Naive thymus-derived CD4-positive, alpha-beta T cell (primary cell): ENCODE measurements around the gene SPATA6L. TPM values are rescaled to one million over a fixed set of nuclear protein-coding genes. Genes with fewer than 3 reads are reported as not detected.

ENCODE experiments used
- ATAC-seq: fragments of 150-1000 bp; cut with Tn5 transposase; 2 replicates; pipeline ENCODE4 v1.10.0; 2021; ENCODE audit warnings: mild to moderate bottlenecking, moderate library complexity
- CTCF ChIA-PET: fragments of 350-600 bp; sonication (Branson Sonifier 250); formaldehyde crosslinking; loops from one replicate; lab custom pipeline; 2021; ENCODE audit warnings: antibody characterized with exemption; lab: Charles Lee
- POLR2A ChIA-PET: fragments of 350-600 bp; sonication (Branson Sonifier 250); formaldehyde crosslinking; loops from one replicate; lab custom pipeline; 2021; ENCODE audit warnings: antibody characterized with exemption, inconsistent platforms; lab: Charles Lee
- DNase-seq, 9 donors: peaks; one replicate each; pipeline versions ENCODE4 v3.0.0 to v3.0.0-alpha.2; 2020 to 2022; ENCODE audit warnings: mixed read lengths in 1 of 9
- H3K27ac ChIP-seq: one replicate; pipeline ENCODE4 v1.7.0; 2013; ENCODE audit warnings: mild to moderate bottlenecking, low read depth, low read length, moderate library complexity
- H3K27me3 ChIP-seq, 2 donors: one replicate each; pipeline ENCODE4 v1.7.0; 2013; ENCODE audit warnings: low read length in 2 of 2, mild to moderate bottlenecking in 2 of 2, moderate library complexity in 2 of 2; ENCODE audit not compliant: control insufficient read depth in 2 of 2, insufficient read depth in 2 of 2
- H3K36me3 ChIP-seq, 3 experiments: 1 replicate in 2 of 3; 2 replicates in 1 of 3; pipeline ENCODE4 v1.7.0; 2013; ENCODE audit warnings: low read length in 3 of 3, mild to moderate bottlenecking in 3 of 3, moderate library complexity in 1 of 3; ENCODE audit not compliant: insufficient read depth in 3 of 3, control insufficient read depth in 2 of 3
- H3K4me1 ChIP-seq, 2 donors: one replicate each; pipeline ENCODE4 v1.7.0; 2013; ENCODE audit warnings: low read length in 2 of 2, mild to moderate bottlenecking in 2 of 2, moderate library complexity in 1 of 2; ENCODE audit not compliant: control insufficient read depth in 2 of 2, insufficient read depth in 2 of 2
- H3K4me3 ChIP-seq: 2 replicates; pipeline ENCODE4 v1.7.0; 2013; ENCODE audit warnings: mild to moderate bottlenecking, low read length
- H3K9me3 ChIP-seq, 3 experiments: 1 replicate in 2 of 3; 2 replicates in 1 of 3; pipeline ENCODE4 v1.7.0; 2013; ENCODE audit warnings: low read length in 3 of 3; ENCODE audit not compliant: control insufficient read depth in 2 of 3
- H3K27ac Mint-ChIP-seq, 9 donors: one replicate each; pipeline ENCODE4 v1.8.0; 2020 to 2022; ENCODE audit warnings: mixed read lengths in 9 of 9, mild to moderate bottlenecking in 8 of 9, moderate library complexity in 5 of 9, inconsistent platforms in 2 of 9
- H3K27me3 Mint-ChIP-seq, 5 donors: one replicate each; pipeline ENCODE4 v1.8.0; 2021 to 2022; ENCODE audit warnings: mixed read lengths in 5 of 5, mild to moderate bottlenecking in 1 of 5
- H3K36me3 Mint-ChIP-seq, 5 donors: one replicate each; pipeline ENCODE4 v1.8.0; 2020 to 2022; ENCODE audit warnings: mixed read lengths in 5 of 5, mild to moderate bottlenecking in 3 of 5, inconsistent platforms in 1 of 5
- H3K4me1 Mint-ChIP-seq, 7 donors: one replicate each; pipeline ENCODE4 v1.8.0; 2020 to 2022; ENCODE audit warnings: mixed read lengths in 7 of 7, mild to moderate bottlenecking in 3 of 7, inconsistent platforms in 1 of 7
- H3K4me3 Mint-ChIP-seq, 10 donors: one replicate each; pipeline ENCODE4 v1.8.0; 2020 to 2022; ENCODE audit warnings: mild to moderate bottlenecking in 10 of 10, mixed read lengths in 10 of 10, moderate library complexity in 6 of 10, inconsistent platforms in 2 of 10
- H3K9me3 Mint-ChIP-seq, 11 donors: one replicate each; pipeline ENCODE4 v1.8.0; 2020 to 2022; ENCODE audit warnings: mixed read lengths in 11 of 11, mild to moderate bottlenecking in 4 of 11, inconsistent platforms in 1 of 11, moderate library complexity in 1 of 11
- intact Hi-C, 2 donors: fragments of 100-400 bp; cut with micrococcal nuclease; formaldehyde crosslinking; loops; one replicate each; pipeline ENCODE4 v1.15.1; 2023
- polyA plus RNA-seq, 2 donors: library from polyadenylated mRNA; unstranded; fragments of 300-500 nt; fragmentation: Illumina TruSeq; gene quantifications; one replicate each; pipeline ENCODE4 v1.2.3, GENCODE V29; 2021
- total RNA-seq, 6 experiments: library from RNA in 5 of 6; stranded (reverse) in 5 of 6; gene quantifications; 1 replicate in 5 of 6; 2 replicates in 1 of 6; pipeline ENCODE4 v1.2.3 and lab custom pipeline; 2021 to 2026

The SPATA6L gene
- total and polyA plus RNA-seq, 7 experiments from 2014 or later, result 0.40 to 9.2 (median 4.1) TPM

- POLR2A ChIA-PET, result interaction anchor here (0.6 to 1.5 kb wide), 2 partner anchors 17 to 181 kb away, joined by 4 to 5 read pairs; no protein-coding TSS in a partner anchor
- H3K27ac Mint-ChIP-seq, result peak overlapping the region in 1 of 9 donors; percentile 8
- ATAC-seq, result no peak
These were observed 75.7 kb downstream of the SPATA6L start for GRCh38 chr9:4590430-4591122.

GRCh38 chr9:4588721-4589120 lies 77.6 kb downstream of the SPATA6L start:
- Histone ChIP-seq H3K27ac (no peak overlapping the region), H3K4me3 (no peak overlapping the region), H3K9me3 (no peaks in the 10 kb centered on the region), H3K27me3 (no peaks in the 10 kb centered on the region), H3K4me1 (no peaks in the 10 kb centered on the region), H3K36me3 (no peaks in the 10 kb centered on the region)
- peaks cover 0 to 2% (median 0%) of the 10 kb centered on the region in 11 donors for H3K9me3 Mint-ChIP-seq
- no peak for ATAC-seq
- H3K27ac Mint-ChIP-seq, result no peak overlapping the region
- H3K4me3 Mint-ChIP-seq, result no peak overlapping the region
- DNase-seq, result no peak
- H3K4me1 Mint-ChIP-seq, result peaks cover 0 to 16% (median 12%) of the 10 kb centered on the region in 7 donors
- CTCF ChIA-PET, result no interaction called here
- intact Hi-C loops, result no loop called here
- peaks cover 0 to 5% (median 0%) of the 10 kb centered on the region in 5 donors for H3K27me3 Mint-ChIP-seq
- POLR2A ChIA-PET, result interaction anchor here (0.9 to 1.3 kb wide), 2 partner anchors 11 to 1062 kb away, joined by 3 read pairs; no protein-coding TSS in a partner anchor
- peaks cover 0 to 21% (median under 1%) of the 10 kb centered on the region in 5 donors for H3K36me3 Mint-ChIP-seq

More at GRCh38 chr9:4590430-4591122, 75.7 kb downstream of the SPATA6L start:
- Histone ChIP-seq H3K9me3 (no peaks in the 10 kb centered on the region), H3K27me3 (no peaks in the 10 kb centered on the region), H3K36me3 (no peaks in the 10 kb centered on the region), H3K4me3 (no peak overlapping the region), H3K27ac (no peak overlapping the region), H3K4me1 (peaks cover 3 to 12% of the 10 kb centered on the region in 2 donors)
- CTCF ChIA-PET, result no interaction called here
- no peak overlapping the region for H3K4me3 Mint-ChIP-seq
- intact Hi-C loops, result no loop called here
- peaks cover 0 to 20% (median 5%) of the 10 kb centered on the region in 5 donors for H3K36me3 Mint-ChIP-seq
- H3K4me1 Mint-ChIP-seq, result peaks cover 8 to 26% (median 21%) of the 10 kb centered on the region in 7 donors
- no peak for DNase-seq
- peaks cover 0 to 6% (median 0%) of the 10 kb centered on the region in 11 donors for H3K9me3 Mint-ChIP-seq
- peaks cover 0 to 8% (median 0%) of the 10 kb centered on the region in 5 donors for H3K27me3 Mint-ChIP-seq

- H3K4me1 Mint-ChIP-seq, result peaks cover 0 to 7% (median 5%) of the 10 kb centered on the region in 7 donors
These were observed 81.1 kb downstream of the SPATA6L start for GRCh38 chr9:4585135-4585534.

GRCh38 chr9:4584636-4585035 lies 81.6 kb downstream of the SPATA6L start:
- intact Hi-C loops, result no loop called here
- Mint-ChIP-seq H3K36me3 (peaks cover 0 to 18% (median 0%) of the 10 kb centered on the region in 5 donors), H3K4me3 (no peak overlapping the region), H3K9me3 (no peaks in the 10 kb centered on the region), H3K27ac (peak overlapping the region in 1 of 9 donors; percentile 54), H3K4me1 (peaks cover 0 to 5% (median 5%) of the 10 kb centered on the region in 7 donors), H3K27me3 (peaks cover 0 to 3% (median 0%) of the 10 kb centered on the region in 5 donors)
- Histone ChIP-seq H3K27ac (no peak overlapping the region), H3K9me3 (no peaks in the 10 kb centered on the region), H3K4me1 (no peaks in the 10 kb centered on the region), H3K36me3 (no peaks in the 10 kb centered on the region), H3K4me3 (no peak overlapping the region), H3K27me3 (no peaks in the 10 kb centered on the region)
- DNase-seq (no peak), ATAC-seq (no peak)
- ChIA-PET CTCF (no interaction called here), POLR2A (interaction anchor here (3.0 kb wide), 1 partner anchor 11 kb away, joined by 11 read pairs; no protein-coding TSS in a partner anchor)

More at GRCh38 chr9:4585135-4585534, 81.1 kb downstream of the SPATA6L start:
- no peak overlapping the region for H3K27ac Mint-ChIP-seq
- intact Hi-C loops, result no loop called here
- Histone ChIP-seq H3K36me3 (no peaks in the 10 kb centered on the region), H3K9me3 (no peaks in the 10 kb centered on the region), H3K4me3 (no peak overlapping the region), H3K27ac (no peak overlapping the region), H3K27me3 (no peaks in the 10 kb centered on the region), H3K4me1 (no peaks in the 10 kb centered on the region)
- H3K36me3 Mint-ChIP-seq, result peaks cover 0 to 17% (median 0%) of the 10 kb centered on the region in 5 donors
- peaks cover 0 to 3% (median 0%) of the 10 kb centered on the region in 5 donors for H3K27me3 Mint-ChIP-seq
- H3K4me3 Mint-ChIP-seq, result no peak overlapping the region
- H3K9me3 Mint-ChIP-seq, result no peaks in the 10 kb centered on the region
- CTCF ChIA-PET, result no interaction called here
- POLR2A ChIA-PET, result interaction anchor here (3.0 kb wide), 1 partner anchor 11 kb away, joined by 11 read pairs; no protein-coding TSS in a partner anchor
- ATAC-seq (no peak), DNase-seq (no peak)

- Mint-ChIP-seq H3K27ac (no peak overlapping the region), H3K36me3 (peaks cover 0 to 17% (median 0%) of the 10 kb centered on the region in 5 donors), H3K4me3 (no peak overlapping the region), H3K27me3 (peaks cover 0 to 3% (median 0%) of the 10 kb centered on the region in 5 donors), H3K9me3 (peaks cover 0 to 4% (median 0%) of the 10 kb centered on the region in 11 donors), H3K4me1 (peaks cover 0 to 5% (median 5%) of the 10 kb centered on the region in 7 donors)
- intact Hi-C loops, result no loop called here
- ChIA-PET CTCF (interaction anchor here (1.5 kb wide), 1 partner anchor 11 kb away, joined by 5 read pairs; no protein-coding TSS in a partner anchor), POLR2A (interaction anchor here (1.9 to 3.0 kb wide), 2 partner anchors 9 to 13 kb away, joined by 7 to 11 read pairs; no protein-coding TSS in a partner anchor)
- no peaks in the 10 kb centered on the region for H3K4me1 ChIP-seq
- DNase-seq (no peak), ATAC-seq (no peak)
- H3K9me3 ChIP-seq, result no peaks in the 10 kb centered on the region
- no peak overlapping the region for H3K27ac ChIP-seq
- no peaks in the 10 kb centered on the region for H3K27me3 ChIP-seq
- no peaks in the 10 kb centered on the region for H3K36me3 ChIP-seq
- H3K4me3 ChIP-seq, result no peak overlapping the region
These were observed 83.3 kb downstream of the SPATA6L start for GRCh38 chr9:4583001-4583400.

- no peaks in the 10 kb centered on the region for H3K9me3 ChIP-seq
- Mint-ChIP-seq H3K4me1 (peaks cover 0 to 5% (median 5%) of the 10 kb centered on the region in 7 donors), H3K27me3 (no peaks in the 10 kb centered on the region), H3K36me3 (peaks cover 0 to 19% (median 0%) of the 10 kb centered on the region in 5 donors), H3K9me3 (peaks cover 0 to 4% (median 0%) of the 10 kb centered on the region in 11 donors), H3K4me3 (no peak overlapping the region), H3K27ac (peak overlapping the region in 2 of 9 donors; percentile 37 to 57)
- CTCF ChIA-PET, result interaction anchor here (0.6 kb wide), 1 partner anchor 36 kb away, joined by 4 read pairs; no protein-coding TSS in a partner anchor
- POLR2A ChIA-PET, result interaction anchor here (1.4 kb wide), 1 partner anchor 9 kb away, joined by 3 read pairs; no protein-coding TSS in a partner anchor
- ATAC-seq (no peak), DNase-seq (no peak)
- intact Hi-C loops, result no loop called here
- H3K4me3 ChIP-seq, result no peak overlapping the region
- H3K4me1 ChIP-seq, result no peaks in the 10 kb centered on the region
- no peaks in the 10 kb centered on the region for H3K27me3 ChIP-seq
- H3K36me3 ChIP-seq, result no peaks in the 10 kb centered on the region
- H3K27ac ChIP-seq, result no peak overlapping the region
These were observed 84.3 kb downstream of the SPATA6L start for GRCh38 chr9:4581861-4582565.
